ENCODE measurements around the gene RELN. TPM values are rescaled to one million over a fixed set of nuclear protein-coding genes. Genes with fewer than 3 reads are reported as not detected.

The RELN gene
- total RNA-seq, 1 experiment from 2014 or later, result 0.10 TPM

DNA sequence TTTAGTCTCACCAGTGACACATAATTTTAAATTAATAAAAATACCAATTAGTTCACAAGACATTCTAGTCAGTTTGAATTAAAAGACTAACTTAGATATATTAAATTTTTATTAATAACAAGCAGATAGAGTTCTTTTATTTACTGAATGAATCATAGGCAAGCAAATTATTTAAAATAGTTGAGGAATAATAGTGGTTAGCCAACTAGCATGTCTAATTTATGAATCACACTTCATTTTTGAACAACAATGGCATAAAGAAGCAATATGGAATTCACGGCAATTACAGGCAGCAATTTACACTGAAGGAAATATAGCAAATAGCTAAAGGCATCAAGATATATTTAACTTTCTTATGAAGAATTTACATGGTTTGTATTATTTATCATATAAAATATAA is 356.5 kb downstream of the RELN start:
- ChIA-PET POLR2A (no interaction called here), CTCF (no interaction called here)
- Histone ChIP-seq H3K4me1 (ENCODE audit: control insufficient read depth, insufficient read depth, low read length) (no peaks in the 10 kb centered on the region), H3K4me3 (ENCODE audit: low read depth in 2 of 2, low read length in 2 of 2) (no peak overlapping the region), H3K9me3 (ENCODE audit: control insufficient read depth, insufficient read depth, low read depth, low read length) (no peaks in the 10 kb centered on the region), H3K27ac (ENCODE audit: low read length) (no peak overlapping the region), H3K27me3 (ENCODE audit: control insufficient read depth, insufficient read depth, low read length) (no peaks in the 10 kb centered on the region; the same call in 1 of the 2 replicates), H3K36me3 (ENCODE audit: control insufficient read depth, insufficient read depth, low read length) (no peaks in the 10 kb centered on the region)
- DNase-seq (ENCODE audit: low read depth, low spot score) (no peak), ATAC-seq (no peak)
- in situ Hi-C loops (cut with HindIII; ENCODE audit: low pct_unique_long_range_greater_than_20kb, low sequenced_read_pairs) (no loop called here), intact Hi-C loops (cut with micrococcal nuclease; ENCODE audit: unreplicated experiment) (no loop called here)
- no peak for TF ChIP-seq TCF7L2 (IDR thresholded peaks at IDR 0.05; ENCODE audit: low read depth, low read length)
- TF ChIP-seq, protein P1, sequence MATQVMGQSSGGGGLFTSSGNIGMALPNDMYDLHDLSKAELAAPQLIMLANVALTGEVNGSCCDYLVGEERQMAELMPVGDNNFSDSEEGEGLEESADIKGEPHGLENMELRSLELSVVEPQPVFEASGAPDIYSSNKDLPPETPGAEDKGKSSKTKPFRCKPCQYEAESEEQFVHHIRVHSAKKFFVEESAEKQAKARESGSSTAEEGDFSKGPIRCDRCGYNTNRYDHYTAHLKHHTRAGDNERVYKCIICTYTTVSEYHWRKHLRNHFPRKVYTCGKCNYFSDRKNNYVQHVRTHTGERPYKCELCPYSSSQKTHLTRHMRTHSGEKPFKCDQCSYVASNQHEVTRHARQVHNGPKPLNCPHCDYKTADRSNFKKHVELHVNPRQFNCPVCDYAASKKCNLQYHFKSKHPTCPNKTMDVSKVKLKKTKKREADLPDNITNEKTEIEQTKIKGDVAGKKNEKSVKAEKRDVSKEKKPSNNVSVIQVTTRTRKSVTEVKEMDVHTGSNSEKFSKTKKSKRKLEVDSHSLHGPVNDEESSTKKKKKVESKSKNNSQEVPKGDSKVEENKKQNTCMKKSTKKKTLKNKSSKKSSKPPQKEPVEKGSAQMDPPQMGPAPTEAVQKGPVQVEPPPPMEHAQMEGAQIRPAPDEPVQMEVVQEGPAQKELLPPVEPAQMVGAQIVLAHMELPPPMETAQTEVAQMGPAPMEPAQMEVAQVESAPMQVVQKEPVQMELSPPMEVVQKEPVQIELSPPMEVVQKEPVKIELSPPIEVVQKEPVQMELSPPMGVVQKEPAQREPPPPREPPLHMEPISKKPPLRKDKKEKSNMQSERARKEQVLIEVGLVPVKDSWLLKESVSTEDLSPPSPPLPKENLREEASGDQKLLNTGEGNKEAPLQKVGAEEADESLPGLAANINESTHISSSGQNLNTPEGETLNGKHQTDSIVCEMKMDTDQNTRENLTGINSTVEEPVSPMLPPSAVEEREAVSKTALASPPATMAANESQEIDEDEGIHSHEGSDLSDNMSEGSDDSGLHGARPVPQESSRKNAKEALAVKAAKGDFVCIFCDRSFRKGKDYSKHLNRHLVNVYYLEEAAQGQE (IDR thresholded peaks at IDR 0.05; ENCODE audit: insufficient read depth in 1 of 2, low read depth in 2 of 2, low read length in 1 of 2), result no peak
- no peak for TF ChIP-seq POLR2AphosphoS5 (IDR thresholded peaks at IDR 0.05; ENCODE audit: low read depth, low read length)
- TF ChIP-seq CTCF (IDR thresholded peaks at IDR 0.05), result no peak
- TF ChIP-seq SIN3A (IDR thresholded peaks at IDR 0.05; ENCODE audit: borderline replicate concordance, insufficient read depth, low read depth, low read length), result no peak
- BruUV-seq (replicated peaks), result no TSS peak

DNA sequence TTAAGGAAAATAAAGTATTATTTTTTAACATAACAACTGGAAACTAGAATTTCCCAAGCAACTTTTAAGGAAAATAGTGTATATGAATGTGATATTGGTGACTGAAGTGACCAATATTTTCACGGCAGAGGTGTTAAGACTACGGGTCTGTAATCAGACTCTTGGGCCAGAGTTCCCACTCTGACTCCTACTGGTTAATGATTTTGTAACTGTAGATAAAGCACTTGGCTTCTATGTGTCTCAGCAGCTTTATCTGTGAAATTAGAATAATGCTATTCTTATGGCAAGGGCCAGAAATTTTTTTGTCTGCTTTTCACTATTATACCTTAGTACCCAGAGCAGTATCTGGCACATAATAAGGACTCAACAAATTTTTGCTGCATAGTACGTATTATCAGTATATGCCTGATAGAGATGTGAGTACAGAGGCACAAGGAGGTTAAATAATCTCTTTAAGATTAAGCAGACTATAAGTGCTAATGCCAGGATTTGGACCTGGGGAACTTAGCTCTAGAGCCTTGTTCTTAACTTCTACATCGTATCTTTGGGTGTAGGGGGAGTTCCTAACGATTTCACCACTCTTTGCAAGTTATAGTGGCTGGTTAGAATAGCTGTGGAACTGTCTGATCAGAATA is 357.3 kb downstream of the RELN start:
- ATAC-seq, result no peak
- intact Hi-C loops (cut with micrococcal nuclease; ENCODE audit: unreplicated experiment) (no loop called here), in situ Hi-C loops (cut with HindIII; ENCODE audit: low pct_unique_long_range_greater_than_20kb, low sequenced_read_pairs) (no loop called here)
- POLR2A ChIA-PET, result no interaction called here
- H3K4me3 ChIP-seq (ENCODE audit: low read depth in 2 of 2, low read length in 2 of 2), result no peak overlapping the region
- H3K27me3 ChIP-seq (ENCODE audit: control insufficient read depth, insufficient read depth, low read length), result no peaks in the 10 kb centered on the region; the same call in 1 of the 2 replicates
- BruUV-seq (replicated peaks), result no TSS peak
- no peaks in the 10 kb centered on the region for H3K9me3 ChIP-seq (ENCODE audit: control insufficient read depth, insufficient read depth, low read depth, low read length)
- no peaks in the 10 kb centered on the region for H3K4me1 ChIP-seq (ENCODE audit: control insufficient read depth, insufficient read depth, low read length)
- CTCF ChIA-PET, result no interaction called here
- no peaks in the 10 kb centered on the region for H3K36me3 ChIP-seq (ENCODE audit: control insufficient read depth, insufficient read depth, low read length)
- TF ChIP-seq, protein P1 (IDR thresholded peaks at IDR 0.05; ENCODE audit: insufficient read depth in 1 of 2, low read depth in 2 of 2, low read length in 1 of 2), result no peak
- no peak for TF ChIP-seq TCF7L2 (IDR thresholded peaks at IDR 0.05; ENCODE audit: low read depth, low read length)
- no peak for TF ChIP-seq POLR2AphosphoS5 (IDR thresholded peaks at IDR 0.05; ENCODE audit: low read depth, low read length)
- TF ChIP-seq SIN3A (IDR thresholded peaks at IDR 0.05; ENCODE audit: borderline replicate concordance, insufficient read depth, low read depth, low read length), result no peak
- TF ChIP-seq CTCF (IDR thresholded peaks at IDR 0.05), result no peak
- no peak for DNase-seq (ENCODE audit: low read depth, low spot score)
- H3K27ac ChIP-seq (ENCODE audit: low read length), result no peak overlapping the region

Measured in Panc1 (cell line).